ENCODE data around the gene ISYNA1.

The ISYNA1 gene

DNA sequence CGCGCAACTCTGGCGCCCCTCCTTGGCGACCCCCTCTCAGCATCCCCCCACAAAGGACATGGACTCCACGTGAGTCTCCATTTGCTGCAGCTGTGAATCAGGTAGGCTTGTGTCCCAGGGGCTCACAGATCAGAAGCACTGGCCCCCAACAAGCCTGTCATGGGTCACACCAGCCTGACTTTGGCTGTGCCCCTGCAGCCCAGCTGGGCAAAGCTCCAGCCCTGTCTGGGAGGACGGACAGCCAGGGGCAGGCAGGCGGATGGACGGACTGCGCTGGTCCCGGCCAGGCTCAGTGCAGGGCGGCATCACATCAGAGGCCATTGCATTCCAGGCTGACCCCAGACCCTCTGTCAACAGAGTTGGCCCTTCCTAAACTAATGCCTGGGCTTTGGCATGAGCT lies 28.4 kb upstream of the ISYNA1 start:
- no peak for DNase-seq

DNA sequence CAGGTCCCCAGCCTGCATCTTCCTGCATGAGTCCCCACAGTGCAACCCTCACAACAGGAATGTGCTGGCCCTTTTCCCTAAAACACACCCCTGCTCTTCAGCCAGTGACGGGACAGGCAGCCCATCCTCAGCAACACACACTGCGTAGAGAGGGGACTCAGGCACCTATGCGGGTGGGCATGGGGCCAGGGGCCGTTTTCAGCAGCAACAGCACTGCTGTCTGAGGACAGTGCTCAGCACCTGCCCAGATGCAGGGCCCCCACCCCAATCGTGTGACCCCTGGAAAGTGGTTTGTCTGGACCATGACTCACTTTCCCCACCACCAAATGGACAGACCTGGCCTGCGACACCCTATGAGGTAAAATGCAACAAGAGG lies 28.0 kb upstream of the ISYNA1 start:
- DNase-seq: no peak

DNA sequence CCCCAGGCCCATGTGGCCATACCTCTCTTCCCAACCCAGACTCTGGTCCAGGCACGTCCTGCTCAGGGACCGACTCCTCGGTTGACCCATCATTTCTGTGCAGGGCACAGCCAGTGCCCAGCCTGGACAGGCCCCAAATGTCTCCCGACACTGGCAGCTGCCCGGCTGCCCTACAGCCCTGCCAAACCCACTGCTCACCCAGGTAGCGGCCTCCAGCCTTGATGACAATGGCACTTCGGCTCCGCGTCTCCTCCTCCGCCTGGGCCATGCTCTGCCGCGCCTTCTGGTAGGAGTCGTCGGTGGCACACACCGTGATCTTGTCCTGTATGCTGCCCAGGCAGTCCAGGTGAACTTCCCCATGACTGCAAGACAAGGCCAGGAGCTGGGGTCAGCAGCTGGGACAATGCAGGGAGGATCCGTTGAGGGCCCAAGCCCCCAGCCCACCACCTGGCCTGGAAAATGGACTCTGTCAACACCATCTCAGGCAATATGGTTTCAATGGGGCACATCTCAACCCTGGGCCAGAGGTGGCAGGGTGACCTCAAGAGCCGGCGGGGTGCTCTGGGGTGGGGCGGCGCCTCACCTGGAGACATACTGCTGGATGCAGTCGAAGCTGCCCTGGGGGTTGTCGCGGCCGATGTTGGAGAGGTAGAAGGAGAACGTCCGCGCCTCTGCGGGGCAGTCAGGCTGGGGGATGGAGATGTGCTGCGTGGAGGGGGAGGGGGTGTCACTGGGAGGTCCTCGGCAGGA lies 27.5 kb upstream of the ISYNA1 start:
- no peak for DNase-seq

DNA sequence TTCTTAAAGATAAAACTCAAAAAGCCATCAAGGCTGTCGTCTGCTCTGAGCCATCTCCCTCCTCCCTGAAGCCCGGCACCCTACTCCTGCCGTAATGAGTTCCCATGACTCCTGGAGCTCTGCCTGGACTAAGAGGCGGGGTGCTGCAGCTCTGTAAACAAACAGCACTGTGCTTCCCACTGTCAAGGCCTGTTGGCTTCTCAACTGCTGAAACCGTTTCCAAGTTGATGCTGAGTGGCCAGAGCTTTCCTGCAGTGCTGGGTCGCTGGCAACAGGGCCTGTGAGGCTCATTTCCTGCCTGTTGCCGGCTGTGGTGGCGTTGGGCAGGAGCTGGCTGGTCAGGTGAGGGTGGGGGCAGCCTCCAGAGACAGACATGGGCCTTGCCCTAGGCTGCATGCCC lies 26.7 kb upstream of the ISYNA1 start:
- peak; percentile 73 for DNase-seq

DNA sequence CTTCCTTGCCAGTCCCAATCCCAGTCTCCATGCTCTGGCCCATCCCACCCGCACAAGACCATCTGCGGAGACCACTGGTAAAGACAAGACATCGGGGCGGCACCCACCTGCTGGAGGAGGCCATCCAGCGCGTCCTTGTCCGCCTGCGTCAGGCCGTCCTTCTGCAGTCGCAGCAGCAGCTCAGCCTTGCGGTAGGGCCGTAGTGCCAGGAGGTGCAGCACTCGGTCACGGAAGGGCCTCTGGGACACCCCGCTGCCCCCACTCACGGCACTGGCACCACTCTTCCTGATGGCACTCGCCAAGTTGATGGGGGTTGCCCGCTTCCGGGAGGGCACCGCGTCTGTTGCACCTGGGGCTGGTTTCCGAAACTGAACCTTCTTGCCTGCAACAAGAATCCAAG lies 23.5 kb upstream of the ISYNA1 start:
- DNase-seq: no peak

DNA sequence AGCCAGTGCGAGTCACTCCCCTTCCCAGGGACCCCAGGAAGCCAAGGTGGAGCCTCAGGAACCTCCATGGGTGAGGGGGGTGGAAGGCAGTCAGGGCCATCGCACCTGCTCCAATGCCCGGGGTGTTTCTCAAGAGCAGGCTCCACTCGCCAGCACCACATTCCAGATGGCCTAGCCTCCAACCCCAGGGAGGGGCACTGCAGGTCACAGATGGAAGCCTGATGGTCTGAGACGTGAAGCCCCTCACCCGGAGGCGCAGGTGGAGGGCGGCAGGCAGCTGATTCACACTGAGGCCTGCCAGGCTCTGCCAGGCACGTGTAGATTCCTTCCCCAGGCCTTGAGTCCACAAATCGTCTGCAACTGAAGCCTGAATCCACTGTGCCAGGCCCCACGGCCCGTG lies 23.0 kb upstream of the ISYNA1 start:
- no peak for DNase-seq

DNA sequence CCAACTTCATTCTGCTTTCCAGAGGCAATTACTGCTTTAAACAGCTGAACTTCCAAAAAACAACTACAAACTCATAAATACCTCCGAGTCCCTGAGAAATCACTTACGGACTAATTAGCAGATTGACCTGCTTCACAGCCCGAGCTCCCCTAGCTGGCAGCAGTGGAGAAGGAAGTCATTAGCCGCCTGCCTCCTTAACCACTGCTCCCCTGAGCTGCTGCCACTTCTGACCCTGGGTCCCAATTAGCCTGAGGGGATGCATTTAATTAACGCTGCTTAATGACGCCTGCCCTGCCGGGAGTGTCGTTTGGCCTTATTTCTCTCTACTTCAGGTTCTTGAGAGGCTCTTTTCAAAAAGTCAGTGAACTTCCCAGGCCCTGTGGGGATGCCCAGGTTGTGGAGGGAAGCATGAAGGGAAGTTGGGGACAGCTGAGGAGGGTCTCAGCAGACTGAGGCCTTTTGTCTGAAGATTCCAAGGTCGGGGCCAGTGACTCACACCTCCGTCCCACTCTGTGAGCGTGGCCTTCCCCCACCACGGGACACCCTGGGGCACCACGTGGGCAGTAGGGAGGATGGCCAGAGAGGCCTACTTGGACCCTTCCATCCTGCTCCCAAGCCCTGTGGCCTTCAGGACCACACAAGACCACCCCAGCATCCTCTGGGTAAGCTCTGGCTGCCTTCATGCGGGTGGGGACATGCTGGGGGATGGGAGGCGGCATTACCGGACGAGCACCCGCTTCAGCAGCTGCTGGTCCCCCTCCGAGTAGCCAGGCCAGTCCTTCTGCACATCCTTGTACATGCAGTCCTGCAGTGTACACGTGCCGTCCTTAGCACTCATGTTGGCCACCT lies 19.8 kb upstream of the ISYNA1 start:
- DNase-seq: no peak

DNA sequence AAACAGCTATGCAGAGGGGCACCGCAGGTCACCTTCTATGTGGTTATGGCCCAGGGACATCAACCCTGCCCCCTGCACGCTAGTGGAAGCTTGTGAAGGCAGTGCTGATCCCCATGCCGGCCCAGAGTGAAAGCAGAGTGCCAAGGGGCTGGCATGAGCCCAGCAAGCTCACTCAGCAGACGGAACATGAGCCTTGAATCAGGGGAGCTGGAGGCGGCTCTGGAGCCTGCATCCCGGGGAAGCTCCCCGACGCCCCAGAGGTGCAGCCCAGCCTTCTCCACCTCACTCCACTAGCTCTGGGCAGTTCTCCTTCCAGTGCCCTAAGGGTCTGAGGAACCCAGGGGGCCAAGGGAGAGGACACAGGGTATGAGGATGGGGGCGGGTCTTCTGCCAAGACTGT lies 19.0 kb upstream of the ISYNA1 start:
- no peak for DNase-seq

DNA sequence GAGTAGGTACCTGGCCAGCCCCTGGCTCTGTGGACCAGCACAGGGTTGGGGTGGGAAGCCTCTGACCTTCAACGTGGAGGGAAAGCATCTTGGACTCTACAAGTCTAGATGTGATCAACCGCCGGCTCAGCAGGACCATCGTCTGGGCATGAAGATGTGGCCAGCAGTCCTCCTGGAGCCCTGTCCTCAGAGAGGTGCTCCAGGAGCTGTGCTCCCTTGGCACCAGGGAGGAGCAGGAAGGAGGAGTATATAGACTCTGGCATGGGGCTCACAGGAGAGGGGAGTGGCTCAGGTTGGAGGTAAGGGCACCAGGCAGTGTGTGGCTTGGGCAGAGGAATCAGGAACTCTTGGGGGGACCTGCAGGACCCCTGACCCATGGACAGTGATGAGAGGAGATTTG lies 18.3 kb upstream of the ISYNA1 start:
- no peak for DNase-seq

DNA sequence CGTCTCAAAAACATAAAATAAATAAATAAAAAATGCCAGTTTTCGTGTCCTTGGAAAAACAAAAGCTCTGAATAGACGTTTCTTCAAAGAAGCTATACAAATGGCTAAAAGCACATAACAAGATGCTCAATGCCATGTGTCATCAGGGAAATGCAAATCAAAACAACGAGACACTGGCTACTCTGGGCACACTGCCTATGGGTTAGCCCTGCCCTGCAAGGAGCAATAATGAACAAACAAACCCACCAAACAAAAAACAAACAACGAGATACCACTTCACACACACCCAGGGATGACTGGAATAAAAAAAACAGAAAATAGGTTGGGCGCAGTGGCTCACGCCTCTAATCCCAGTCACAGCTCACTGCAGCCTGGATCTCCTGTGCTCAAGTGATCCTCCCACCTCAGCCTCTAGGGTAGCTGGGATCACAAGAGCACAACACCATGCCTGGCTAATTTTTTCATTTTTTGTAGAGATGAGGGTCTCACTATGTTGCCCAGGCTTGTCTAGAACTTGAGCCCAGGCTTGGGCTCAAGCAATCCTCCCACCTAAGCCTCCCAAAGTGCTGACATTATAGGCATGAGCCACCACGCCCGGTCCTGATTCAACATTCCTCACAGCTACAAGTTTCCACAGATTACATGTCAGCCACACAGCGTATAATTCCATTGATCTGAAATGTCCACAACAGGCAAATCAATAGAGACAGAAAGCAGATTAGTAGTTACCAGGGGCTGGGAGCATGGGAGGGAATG lies 15.5 kb upstream of the ISYNA1 start:
- DNase-seq: no peak

DNA sequence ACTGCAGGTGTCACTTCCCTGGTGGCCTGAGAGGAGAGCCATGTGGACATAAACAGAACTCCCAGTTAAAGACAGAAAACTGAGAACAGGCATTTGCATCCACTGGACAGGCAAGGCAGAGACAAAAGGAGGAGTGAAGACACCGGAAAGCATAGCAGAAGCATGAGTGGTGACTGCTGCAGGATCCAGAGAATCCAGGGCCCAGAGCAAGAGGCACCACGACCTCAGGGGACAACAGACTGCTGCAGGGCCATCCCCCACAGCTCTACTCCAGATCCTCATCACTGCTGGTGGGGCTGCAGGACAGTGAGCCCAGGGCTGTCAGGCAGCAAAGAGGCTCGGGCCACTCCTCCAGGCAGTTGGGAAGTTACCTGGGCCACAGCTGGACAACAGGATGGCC lies 14.5 kb upstream of the ISYNA1 start:
- DNase-seq: no peak

DNA sequence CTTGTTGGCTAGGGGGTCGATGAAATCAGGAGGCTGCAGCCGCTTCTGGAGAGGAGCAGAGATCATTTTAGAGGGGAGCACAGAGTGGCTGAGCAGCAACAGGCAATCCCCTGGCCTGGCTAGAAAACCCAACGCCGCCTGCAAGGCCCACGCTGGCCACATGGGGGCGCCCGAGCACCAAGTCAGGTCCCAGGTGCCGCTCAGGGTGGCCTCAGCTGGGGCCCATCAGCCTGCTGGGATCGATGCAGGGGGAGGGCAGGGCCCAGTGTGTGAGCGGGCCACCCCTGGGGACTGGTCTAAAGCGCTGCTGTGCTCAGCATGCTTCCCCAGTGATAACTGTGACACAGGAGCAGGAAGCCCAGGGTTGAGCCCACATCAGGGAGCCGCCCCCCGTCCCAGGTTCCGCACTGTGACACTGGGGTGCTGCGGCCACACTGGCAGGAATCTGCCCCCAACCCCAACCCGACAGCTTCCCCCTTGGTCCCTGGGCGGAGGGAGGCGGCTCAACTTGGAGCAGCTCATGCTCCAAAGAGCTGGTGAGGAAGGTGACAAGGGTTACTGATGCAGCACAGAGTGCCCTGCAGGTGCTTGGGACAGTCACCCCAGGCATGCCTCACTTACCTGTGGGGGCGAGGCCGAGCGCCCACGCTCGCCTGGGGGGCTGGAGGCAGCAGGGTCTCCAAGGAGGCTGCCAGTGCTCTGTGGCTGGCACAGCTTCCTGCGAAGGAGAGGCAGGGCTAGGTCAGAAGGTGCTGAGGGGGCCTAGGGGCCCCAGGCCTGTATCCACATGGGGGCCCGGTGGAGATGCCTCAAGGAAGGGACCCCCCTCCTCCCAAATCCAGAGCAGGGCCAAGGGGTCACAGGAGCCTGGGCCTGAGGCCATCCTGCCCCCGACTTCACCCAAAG lies 13.3 kb upstream of the ISYNA1 start:
- DNase-seq: peak; percentile 56

DNA sequence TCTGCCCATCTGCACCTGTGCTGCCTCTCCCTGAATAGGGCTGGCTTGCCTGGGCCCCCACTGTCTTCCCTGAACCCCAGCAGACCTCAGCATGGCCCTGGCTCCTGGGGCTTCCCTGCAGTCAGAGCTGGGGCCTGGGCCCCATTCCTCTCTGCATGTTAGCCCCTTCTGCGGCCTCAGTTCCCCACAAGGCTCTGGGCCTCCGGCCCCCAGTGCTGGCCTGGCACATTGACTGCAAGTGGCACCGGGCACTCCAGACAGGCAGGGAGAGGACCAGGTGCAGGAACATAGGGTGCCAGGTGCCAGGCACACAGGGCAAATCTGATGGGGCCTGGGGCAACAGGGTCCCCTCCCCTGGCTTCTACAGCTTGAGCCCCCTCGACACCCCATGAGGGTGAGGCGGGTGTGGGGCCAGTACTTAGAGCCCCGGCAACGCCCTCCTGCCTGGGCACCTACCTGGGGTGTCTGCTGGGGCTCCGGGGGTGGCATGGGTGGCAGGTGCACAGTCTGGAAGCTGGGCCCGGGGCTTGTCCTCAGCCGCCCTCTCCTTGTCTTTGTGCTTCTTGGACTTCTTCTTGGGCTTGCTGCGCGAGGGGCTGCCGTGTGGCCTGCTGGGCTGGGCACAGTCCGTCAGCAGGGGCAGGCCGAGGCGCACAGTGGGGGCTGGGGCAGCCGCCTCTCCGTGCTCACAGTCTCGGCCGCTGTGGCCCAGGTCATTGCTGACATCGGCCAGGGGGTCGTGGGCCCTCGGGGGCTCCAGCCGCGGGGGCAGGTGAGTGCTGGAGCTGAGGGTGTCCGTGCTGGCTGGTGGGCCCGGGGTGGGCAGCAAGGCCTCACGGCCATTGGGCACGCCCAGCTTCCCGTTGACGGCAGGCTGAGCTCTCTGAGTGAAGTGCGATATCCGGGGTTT lies 12.3 kb upstream of the ISYNA1 start:
- DNase-seq: no peak

DNA sequence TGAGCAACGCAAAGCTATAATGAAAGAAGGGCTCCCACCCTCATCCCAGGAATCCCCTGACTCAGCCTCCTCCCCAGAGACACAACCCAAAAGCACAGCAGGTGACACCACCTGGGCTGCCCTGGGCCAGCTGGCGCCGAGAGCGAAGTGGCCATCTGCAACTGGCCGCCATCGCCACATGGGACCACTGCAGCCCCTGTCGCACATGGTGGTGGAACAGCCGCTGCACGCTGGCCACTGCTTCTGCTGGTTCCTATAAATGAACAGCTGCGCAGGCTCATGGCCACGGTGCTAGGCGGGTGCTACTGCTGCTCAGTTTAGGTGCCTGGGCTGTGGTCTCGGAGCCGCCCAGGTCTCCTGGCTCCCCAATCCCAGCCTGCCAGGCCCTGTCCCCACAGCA lies 11.6 kb upstream of the ISYNA1 start:
- DNase-seq: no peak

DNA sequence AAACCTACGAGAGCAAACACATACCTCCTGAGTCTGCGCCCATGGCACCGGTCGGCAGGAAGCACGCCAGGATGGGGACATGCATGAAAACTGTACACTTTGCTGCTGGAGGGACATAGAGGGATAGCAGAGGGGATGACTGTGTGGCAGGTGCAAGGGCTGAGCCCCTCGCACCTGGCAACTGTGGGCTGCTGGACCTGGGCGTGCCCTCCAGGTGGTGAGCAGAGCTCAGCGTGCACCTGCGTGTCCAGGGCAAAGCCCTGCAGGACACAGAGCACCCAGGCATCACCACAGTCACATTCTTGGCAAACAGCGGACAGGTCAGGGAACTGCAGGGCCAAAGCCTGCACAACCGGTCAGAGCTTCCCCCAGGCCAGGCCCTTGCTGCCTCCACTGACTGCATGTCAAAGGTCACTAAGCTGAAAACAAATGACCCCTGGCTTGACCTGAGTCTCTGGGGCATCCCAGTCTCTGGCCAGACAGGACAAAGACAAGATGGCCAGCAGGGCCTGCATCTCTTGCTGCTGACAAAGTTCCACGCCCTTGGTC lies 9.0 kb upstream of the ISYNA1 start:
- DNase-seq: no peak

DNA sequence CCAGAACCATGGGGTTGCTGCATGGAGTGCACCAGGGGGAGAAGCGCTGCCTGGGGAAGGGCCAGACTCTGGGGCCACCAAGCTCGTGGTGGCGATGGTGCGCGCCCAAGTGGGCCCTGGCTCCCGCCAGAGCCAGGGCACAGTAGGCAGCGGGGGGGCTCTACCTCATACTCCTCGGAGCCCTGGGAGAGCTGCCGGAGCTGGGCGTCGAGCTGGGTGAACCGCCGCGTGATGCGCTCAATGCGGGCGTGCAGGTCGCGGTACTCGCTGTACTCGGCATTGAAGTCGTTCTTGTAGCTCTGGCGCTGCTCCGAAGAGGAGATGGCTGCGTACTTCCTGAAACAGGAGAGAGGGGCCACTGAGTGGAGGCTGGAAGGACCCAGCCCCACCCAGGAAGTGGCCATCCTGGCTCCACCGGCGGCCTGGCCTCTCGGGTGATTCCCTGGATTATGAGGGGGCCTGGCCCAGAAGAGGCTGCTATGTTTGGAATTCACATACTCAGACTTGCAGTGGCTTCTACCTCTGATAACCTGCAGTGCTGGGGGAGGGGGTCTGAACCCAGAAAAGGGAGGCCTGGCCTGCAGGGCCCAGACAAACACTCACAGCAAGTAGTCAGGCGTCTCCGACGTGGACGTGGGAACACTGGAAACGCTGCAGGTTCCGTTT lies 8.3 kb upstream of the ISYNA1 start:
- no peak for DNase-seq

DNA sequence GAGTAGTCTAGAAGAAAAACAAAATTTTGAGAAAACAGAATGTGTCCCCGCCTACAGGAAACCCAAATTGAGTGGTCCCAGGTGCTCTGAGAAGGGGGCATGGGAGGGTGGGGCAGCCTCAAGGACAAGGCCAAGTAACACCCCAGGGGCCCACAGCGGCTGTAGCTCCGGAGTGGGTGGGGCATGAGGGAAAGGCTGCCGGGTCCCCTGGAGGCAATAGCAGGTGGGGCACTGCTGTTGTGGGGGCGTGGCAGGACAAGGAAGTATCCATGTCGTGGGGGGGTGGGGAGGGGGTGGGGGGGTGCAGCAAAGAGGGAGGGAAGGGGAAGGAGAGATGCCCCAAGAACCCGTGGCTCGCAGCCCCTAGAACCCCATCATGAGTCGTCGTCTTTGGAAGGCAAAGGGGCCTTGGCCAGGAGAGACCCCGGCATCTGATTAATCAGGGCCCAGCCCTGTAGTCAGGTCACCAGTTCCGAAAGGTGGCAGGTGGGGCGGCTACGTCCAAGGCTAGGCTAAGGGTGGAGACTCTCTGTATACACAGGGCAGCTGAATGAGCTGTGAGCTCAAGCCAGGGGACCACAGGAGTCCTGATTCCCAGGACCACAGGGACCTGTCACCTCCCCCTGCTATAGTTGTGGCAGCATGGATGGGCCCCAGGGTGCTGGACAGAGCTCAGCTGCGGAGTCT lies 7.5 kb upstream of the ISYNA1 start:
- no peak for DNase-seq

DNA sequence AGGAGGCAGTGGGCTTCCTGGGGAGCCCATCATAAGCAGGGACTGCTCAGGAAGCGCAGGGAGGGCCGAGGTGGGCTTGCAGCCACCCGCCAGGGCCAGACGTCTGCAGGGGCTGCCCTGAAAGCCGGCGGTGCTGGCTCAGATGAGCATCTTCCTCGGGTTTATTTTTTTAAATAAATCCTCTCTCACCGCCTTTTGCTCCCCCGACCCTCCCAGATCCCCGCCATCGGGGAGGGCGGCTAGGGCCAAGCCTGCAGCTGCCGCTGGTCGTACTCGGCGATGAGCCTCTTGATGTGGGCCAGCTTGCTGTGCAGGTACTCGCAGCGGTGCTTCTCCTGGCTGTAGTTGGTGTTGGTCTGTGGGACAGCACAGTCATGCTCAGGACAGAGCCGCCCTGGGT lies 6.6 kb upstream of the ISYNA1 start:
- no peak for DNase-seq

DNA sequence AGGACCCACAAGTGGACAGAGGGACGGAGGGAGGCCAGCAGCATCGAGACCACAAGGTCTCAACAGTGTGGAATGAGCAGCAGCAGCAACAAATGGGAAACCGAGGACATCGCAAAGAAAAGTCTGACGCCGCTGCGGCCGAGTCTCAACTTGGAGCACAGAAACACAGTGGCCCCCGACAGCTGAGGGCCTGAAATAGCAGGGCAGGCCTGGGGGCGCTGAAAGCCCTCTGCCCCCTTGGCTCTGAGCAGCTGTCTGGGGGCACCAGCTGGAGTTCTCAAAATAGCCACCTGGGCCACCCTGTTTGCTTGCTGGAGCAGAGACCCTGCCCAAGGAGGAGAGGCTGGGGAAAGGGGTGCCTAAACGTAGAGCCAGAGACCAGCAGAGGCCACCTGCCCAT lies 5.9 kb upstream of the ISYNA1 start:
- no peak for DNase-seq

DNA sequence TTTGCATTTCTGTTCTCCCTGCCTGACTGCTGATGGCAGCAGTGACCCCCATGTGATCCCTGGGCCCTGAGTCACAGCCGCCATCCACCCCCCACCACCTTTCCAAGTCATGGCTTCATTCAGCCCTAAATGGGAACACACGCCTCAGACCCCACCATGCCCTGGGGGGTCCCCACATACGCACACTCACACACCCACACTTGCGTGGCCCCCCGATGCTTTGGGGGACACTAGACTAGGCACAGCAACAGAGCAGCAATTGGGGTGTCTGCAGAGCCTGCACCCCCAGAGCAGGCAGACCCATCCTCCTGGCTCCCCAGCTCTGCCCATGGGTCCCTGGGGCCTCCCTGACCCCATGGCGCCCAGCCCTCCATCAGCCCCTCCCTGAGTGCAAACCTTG lies 5.5 kb upstream of the ISYNA1 start:
- DNase-seq: no peak
